LNCaP clone FGC (cell line): ENCODE data around the gene RAB30.

Experiments
- DNase-seq: peaks from one replicate; pipeline ENCODE4 v3.0.0-alpha.2; 2011; ENCODE audit warnings: low read depth
- H3K4me3 ChIP-seq: 2 replicates; pipeline ENCODE4 v1.5.1; 2011; ENCODE audit warnings: mild to moderate bottlenecking, low read depth, low read length, control low read depth
- CTCF ChIP-seq: IDR thresholded peaks from 2 replicates; pipeline ENCODE4 v1.5.1; 2012; ENCODE audit warnings: mild to moderate bottlenecking; ENCODE audit not compliant: control insufficient read depth, insufficient read depth; ENCODE audit errors: extremely low read depth

RAB30 gene, protein sequence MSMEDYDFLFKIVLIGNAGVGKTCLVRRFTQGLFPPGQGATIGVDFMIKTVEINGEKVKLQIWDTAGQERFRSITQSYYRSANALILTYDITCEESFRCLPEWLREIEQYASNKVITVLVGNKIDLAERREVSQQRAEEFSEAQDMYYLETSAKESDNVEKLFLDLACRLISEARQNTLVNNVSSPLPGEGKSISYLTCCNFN

DNA sequence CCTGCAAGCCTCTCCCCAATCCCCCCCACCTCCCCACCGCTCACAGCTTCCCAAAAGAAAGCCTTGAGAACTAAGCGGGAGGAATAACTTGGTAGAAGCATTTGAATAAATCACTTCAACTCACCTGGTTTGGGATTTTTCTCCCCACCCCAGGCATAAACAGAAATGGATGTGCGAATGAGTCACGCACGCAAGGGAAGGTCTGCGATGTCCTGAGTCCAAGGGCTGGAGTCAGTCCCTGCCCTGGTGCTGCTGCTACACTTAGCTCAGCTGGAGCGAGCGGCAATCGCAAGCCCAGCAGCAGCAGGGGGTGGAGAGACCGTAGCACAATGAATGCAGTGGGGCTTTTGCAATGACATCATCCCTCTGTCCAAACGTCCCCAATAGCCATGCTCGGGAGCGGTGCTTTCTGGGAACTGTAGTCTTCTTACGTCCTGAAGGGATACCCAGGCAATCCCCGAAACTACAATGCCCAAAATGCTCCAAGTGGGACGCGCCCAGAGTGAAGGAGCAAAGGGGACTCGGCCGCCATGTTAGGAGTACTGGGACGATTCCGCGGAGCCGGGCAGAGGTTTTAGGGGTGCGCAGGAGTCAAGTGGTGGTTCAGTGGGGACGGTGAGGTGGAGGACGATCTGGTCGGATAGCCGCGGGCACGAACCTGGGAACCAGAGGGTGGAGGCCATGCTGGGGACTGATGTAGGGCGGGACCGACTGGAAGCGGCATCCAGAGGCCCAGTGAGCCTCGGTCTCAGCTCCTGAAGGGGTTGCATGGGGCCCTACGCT lies at the start of gene RAB30:
RAB30 (minus strand) TSS at position 331 of the 783 bp plus-strand sequence. CDS start 74,581 bp downstream, outside the sequence.
- no peak for TF ChIP-seq CTCF
- DNase-seq = peak; percentile 99

GRCh38 chr11:83120327-83120726 lies 48.6 kb upstream of the RAB30 start:
- DNase-seq = no peak
- no peak for TF ChIP-seq CTCF
- H3K4me3 ChIP-seq = no peak overlapping the region

More for the DNA sequence above, at the start of gene RAB30:
- peak within 1 kb of the TSS; percentile 97 for H3K4me3 ChIP-seq

- TF ChIP-seq CTCF = no peak
- no peak for DNase-seq
- H3K4me3 ChIP-seq = no peak overlapping the region
Measured at GRCh38 chr11:83119216-83119615, 47.5 kb upstream of the RAB30 start.

- DNase-seq = no peak
- no peak overlapping the region for H3K4me3 ChIP-seq
- no peak for TF ChIP-seq CTCF
Measured at GRCh38 chr11:83118814-83119213, 47.1 kb upstream of the RAB30 start.

DNA sequence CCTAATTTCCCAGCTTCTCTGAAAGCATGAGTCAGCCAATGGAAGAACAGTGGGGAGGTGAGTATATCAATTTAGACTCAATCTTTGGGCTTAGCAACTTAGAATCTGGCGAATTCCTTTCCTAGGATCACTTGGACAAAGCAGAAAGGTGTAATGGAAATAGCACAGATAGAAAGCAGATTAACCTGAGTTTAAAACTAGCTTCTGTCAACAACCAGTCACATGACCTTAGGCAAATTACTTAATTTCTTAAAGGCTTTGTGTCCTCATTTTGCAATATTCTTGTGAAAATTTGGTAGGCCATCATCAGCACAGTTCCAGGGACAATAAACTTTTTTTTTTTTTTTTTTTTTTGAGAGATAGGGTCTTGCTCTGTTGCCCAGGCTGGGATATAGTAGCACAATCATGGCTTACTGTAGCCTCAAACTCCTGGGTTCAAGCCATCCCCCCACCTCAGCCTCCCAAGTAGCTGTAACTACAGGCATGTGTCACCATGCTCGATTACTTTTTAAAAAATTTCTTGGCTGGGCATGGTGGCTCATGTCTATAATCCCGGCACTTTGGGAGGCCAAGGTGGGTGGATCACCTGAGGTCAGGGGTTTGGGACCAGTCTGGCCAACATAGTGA lies 44.4 kb upstream of the RAB30 start:
- TF ChIP-seq CTCF = no peak
- no peak for DNase-seq
- no peak overlapping the region for H3K4me3 ChIP-seq

DNA sequence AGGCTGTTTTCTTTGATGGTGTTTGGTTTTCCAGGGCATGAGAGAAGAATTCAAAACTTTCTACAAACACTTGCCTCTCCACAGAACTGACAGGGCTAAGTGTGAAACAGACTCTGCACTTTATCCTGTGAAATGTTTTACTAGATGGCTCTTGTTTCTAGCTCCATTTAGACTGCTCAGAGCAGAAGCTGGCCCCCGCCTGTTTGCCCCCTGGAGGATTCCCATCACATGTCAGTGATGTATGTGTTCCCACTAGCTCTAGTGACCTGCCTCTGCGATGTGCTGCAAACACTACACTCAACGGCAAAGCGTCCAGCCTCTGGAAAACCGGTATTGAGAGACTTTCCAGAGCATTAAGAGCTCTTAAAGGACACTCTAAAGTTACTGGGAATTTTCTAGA lies 43.9 kb upstream of the RAB30 start:
- TF ChIP-seq CTCF = no peak
- no peak overlapping the region for H3K4me3 ChIP-seq
- DNase-seq = no peak
